AG10803 (cell line): ENCODE measurements around the gene RHOJ.

Experiments used
- DNase-seq: peaks from one replicate; pipeline ENCODE4 v3.0.0; 2010; ENCODE audit warnings: low read depth
- H3K4me3 ChIP-seq: 2 replicates; pipeline ENCODE4 v1.5.1; 2011; ENCODE audit warnings: mild to moderate bottlenecking, low read length, control low read depth
- TF ChIP-seq, protein P1 (sequence below): conservative IDR thresholded peaks from 2 replicates; pipeline ENCODE4 v1.5.1; 2011; ENCODE audit warnings: mild to moderate bottlenecking, low read length, control low read depth, inconsistent platforms

The RHOJ gene

DNA sequence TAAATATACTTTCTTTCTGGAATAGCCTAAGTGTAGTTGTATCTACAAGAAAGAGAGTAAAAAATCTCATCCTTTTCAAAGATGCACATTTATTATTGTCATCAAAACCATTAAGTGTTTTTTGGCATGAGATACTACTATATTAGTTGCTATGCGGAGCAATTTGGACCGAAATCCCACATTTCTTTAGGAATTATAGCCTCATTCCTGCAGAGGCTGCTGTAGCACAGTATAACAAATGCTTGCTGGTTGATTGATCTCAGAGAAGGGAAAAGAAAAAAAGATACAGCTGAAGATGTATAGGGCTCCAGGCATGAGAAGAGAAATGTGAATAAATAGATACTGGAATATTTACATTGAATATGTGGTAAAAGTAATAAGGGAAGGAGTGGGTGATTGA is 36.0 kb downstream of the RHOJ start:
- no peak overlapping the region for H3K4me3 ChIP-seq
- TF ChIP-seq, protein P1, sequence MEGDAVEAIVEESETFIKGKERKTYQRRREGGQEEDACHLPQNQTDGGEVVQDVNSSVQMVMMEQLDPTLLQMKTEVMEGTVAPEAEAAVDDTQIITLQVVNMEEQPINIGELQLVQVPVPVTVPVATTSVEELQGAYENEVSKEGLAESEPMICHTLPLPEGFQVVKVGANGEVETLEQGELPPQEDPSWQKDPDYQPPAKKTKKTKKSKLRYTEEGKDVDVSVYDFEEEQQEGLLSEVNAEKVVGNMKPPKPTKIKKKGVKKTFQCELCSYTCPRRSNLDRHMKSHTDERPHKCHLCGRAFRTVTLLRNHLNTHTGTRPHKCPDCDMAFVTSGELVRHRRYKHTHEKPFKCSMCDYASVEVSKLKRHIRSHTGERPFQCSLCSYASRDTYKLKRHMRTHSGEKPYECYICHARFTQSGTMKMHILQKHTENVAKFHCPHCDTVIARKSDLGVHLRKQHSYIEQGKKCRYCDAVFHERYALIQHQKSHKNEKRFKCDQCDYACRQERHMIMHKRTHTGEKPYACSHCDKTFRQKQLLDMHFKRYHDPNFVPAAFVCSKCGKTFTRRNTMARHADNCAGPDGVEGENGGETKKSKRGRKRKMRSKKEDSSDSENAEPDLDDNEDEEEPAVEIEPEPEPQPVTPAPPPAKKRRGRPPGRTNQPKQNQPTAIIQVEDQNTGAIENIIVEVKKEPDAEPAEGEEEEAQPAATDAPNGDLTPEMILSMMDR: no peak
- DNase-seq: no peak

DNA sequence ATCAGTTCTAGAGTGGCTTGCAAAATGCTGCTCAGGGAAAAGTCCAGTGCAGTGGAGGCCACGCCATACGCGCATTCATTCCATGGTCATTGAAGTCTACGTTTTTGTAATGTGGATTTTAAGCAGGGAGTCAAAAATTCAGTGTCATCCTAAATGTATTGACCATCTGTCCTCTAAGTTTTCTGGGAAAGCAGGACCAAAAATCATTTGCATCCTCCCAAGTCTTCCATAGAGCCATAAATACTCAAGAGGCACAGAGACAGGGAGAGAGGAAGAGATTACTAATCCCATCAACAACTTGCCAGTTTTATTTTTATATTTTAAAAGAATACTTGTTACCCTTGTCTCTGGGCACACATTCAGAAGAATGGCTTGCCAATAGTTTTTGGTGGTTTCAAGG is 36.9 kb downstream of the RHOJ start:
- no peak overlapping the region for H3K4me3 ChIP-seq
- TF ChIP-seq, protein P1: no peak
- no peak for DNase-seq

DNA sequence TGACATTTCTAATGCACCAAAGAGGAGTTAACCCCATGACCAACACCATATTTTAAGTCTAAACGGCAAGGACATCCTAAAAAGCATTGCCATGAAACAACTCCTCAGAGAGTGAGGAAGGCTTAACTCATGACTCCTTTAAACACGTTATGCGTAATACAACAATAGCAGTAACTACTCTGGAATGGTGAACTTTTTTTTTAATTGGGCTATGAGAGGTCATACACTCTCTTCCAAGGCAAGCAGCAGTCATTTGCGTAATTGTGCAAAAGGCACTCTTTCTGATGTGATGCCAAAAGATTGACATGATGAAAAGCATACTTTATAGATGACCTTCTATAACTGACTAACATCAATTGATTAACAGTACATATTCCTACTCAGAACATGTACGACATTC is 39.4 kb downstream of the RHOJ start:
- peak; percentile 56 for DNase-seq
- TF ChIP-seq, protein P1: no peak

DNA sequence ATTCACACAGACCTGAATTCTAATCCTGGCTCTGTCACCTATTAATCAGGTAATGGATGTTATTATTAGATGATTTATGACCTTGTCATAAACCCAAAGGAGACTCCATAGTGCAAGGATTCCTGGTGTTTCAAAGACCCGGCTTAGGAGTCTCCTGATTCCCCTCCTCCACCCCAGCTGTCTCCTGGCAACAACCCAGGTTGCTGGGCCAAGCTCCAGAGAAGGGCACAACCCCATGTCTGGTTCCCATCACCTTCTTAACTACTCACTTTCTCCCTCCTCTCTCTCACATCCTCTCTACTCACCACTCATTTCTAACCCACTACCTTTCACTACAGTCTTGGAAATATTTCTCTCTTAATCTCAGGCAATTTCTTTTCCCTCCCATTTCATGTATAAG is 41.6 kb downstream of the RHOJ start:
- DNase-seq: no peak
- TF ChIP-seq, protein P1: no peak
- H3K4me3 ChIP-seq: no peak overlapping the region

More for the DNA sequence above, 39.4 kb downstream of the RHOJ start:
- H3K4me3 ChIP-seq: no peak overlapping the region

DNA sequence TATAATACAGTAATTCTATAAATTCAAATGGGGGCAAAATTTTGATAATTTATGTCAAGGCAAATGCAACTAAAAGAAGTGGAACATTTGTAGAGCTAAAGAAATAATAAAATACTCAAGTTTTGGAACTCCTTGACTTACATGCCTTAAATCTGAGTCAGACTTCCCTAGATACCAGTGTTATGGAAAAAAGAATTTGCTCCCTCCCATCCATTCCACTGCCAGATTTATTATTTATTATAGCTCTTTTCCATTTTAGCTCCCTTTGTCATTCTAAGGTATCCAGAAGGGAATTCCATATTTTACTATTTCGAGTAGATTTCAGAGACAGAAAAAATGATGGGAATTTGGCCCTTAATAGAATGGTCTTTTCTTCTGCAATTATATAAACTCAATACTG is 44.0 kb downstream of the RHOJ start:
- DNase-seq: peak; percentile 67
- TF ChIP-seq, protein P1: no peak
- no peak overlapping the region for H3K4me3 ChIP-seq

DNA sequence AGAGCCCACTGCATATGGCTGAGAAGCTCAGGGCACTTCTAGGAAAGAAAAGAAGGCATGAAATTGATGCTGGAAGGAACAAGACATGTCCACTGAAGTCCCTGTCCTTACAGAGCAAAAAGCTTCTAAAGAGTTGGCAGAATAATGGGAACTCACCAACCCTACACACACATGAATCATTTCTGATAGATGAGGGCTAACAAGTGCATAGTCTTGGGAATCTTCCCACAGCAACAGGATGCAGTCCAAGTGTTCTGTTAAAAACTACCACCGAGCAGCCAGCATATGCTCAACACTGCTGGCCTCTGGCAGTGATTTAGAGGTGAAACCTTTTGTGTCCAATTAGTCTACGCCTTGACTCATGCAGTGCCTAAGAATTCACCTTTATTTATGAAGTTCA is 44.8 kb downstream of the RHOJ start:
- TF ChIP-seq, protein P1: no peak
- peak; percentile 51 for DNase-seq
- no peak overlapping the region for H3K4me3 ChIP-seq

DNA sequence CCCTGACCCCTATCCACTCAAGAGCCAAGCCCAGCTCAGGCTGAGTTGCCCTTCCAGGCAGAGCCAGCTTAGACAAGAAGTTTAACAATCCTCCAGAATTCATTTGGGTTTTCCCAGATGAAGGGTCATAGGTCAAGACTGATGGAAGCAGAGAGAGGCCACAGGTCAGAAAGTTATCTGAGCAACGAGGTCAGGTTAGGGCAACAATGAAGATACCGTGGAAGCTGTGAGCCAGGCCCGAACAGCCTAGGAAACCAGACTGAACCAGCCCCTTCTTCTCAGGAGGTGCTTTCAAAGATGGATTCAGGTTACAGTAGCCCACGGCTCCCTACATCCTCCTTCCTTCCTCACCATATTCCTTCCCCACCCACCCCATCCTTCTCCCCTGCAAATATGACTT is 53.1 kb downstream of the RHOJ start:
- DNase-seq: no peak
- no peak overlapping the region for H3K4me3 ChIP-seq
- TF ChIP-seq, protein P1: no peak
